A204.1 (cell line): ENCODE data around the gene P4HTM.

Experiments used
- FAIRE-seq: peaks from 2 replicates; lab custom pipeline; 2012; peaks lifted over from hg19 to GRCh38; lab: Jason Lieb, UNC

The P4HTM gene

GRCh38 chr3:49025005-49025792 is 35.2 kb downstream of the P4HTM start:
- FAIRE-seq = no peak

GRCh38 chr3:49025793-49026520 is 35.9 kb downstream of the P4HTM start:
- FAIRE-seq = no peak

GRCh38 chr3:49026536-49026935 is 36.5 kb downstream of the P4HTM start:
- FAIRE-seq = no peak

GRCh38 chr3:49027634-49028033 is 37.6 kb downstream of the P4HTM start:
- no peak for FAIRE-seq

DNA sequence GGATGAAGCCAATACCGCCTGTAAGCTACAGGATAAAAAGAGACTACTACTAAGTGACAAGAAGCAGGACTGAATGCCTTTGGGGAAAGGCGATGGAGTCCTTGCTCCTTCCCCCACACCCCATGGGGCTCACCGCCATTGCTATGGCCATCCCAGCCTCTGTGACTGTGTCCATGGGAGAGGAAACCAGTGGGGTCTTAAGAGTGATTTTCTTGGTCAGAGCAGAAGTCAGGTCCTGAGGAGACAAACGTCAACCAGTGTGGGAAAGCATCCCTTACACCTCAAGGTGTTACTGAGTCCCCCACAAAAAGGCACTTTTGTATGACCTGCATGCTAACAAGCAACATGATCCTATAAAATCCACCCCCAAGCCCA is 38.2 kb downstream of the P4HTM start:
- FAIRE-seq = no peak

- peak; percentile 83 for FAIRE-seq
These were observed 38.9 kb downstream of the P4HTM start, which contains the start of gene IMPDH2 for GRCh38 chr3:49028673-49029562. IMPDH2 (minus strand) TSS chr3:49029398; CDS start chr3:49029350, 48 bp downstream.

GRCh38 chr3:49029563-49029884 is 39.5 kb downstream of the P4HTM start:
- FAIRE-seq = no peak

DNA sequence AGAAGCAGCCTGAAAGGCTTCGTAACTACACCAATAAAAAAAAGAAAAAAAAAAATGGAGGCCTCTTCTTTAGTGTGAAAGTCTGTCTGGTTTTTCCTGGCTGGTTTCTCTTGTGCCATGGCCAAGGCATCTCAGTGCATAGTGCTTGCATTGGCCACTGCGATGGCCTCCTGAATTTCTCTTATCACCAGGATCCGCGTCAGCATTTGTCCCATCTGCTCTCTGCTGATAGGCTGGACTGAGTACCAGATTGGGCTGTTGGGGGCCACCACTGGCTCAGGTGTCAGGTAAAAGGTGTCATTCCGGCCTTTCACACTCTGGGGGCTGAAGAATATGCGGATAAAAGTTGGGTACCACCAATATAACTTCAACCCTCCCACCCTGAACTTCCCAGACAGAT is 40.3 kb downstream of the P4HTM start:
- no peak for FAIRE-seq

- FAIRE-seq = no peak
These were observed 42.7 kb downstream of the P4HTM start for GRCh38 chr3:49032646-49033304.

DNA sequence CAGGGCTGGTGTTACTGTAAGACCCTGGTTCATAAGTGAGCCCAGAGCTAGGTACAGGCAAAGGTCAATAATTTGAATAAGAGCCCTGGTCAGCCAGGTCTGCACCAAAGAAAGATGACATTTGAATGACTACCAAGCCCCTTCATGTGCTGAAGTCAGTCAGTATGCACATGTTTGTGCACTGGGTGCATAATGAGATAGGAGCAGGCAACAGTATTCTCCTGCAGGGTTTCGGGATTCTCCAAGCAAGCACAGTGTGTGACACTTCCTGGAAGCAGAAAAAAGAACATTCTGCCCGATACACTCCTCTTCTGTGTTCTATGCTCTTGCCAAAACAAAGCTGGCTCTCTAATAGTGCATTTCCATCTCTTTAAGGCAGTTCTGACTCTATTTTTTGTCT is 44.6 kb downstream of the P4HTM start:
- no peak for FAIRE-seq

- no peak for FAIRE-seq
These were observed 45.2 kb downstream of the P4HTM start for GRCh38 chr3:49035281-49035680.

- no peak for FAIRE-seq
These were observed 63.5 kb downstream of the P4HTM start for GRCh38 chr3:49053543-49053942.

DNA sequence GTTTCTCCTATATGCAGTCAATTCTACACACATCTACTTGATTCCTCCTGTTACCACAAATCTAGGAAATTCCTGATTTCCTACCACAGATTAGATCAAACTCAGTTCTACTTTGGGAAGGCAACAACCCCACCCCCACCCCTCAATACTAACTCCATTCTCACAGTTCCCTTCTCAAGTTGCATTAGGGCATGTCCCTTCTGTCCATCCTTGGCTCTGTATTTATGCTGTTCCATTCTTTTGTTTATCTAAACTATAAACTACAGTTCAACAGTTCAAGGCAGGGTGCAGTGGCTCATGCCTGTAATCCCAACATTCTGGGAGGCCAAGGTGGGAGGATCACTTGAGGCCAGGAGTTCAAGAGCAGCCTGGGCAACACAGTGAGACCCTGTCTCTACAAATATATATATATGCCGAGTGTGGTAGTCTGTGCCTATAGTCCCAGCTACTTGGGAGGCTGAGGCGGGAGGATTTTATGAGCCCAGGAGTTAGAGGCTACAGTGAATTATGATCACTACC is 64.4 kb downstream of the P4HTM start:
- no peak for FAIRE-seq
